ENCODE measurements around the gene UNC5A. TPM values are rescaled to one million over a fixed set of nuclear protein-coding genes. Genes with fewer than 3 reads are reported as not detected.

Gene UNC5A
- total and polyA plus RNA-seq, 2 of the 8 experiments (the other 6 are each of a cell fraction or from before 2014, with no cell fraction given), result 4.0 to 7.6 TPM

GRCh38 chr5:176803943-176804498 is 6.3 kb upstream of the UNC5A start:
- Histone ChIP-seq H3K27ac (ENCODE audit: low read depth, low read length) (no peak overlapping the region), H3K27me3 (replicated peaks in 1 of 4; ENCODE audit: control insufficient read depth in 3 of 4, extremely low read depth in 1 of 4, insufficient read depth in 3 of 4, low read length in 3 of 4) (peaks cover 0 to 16% (median 11%) of the 10 kb centered on the region in 4 experiments; a peak in 6 of 7 replicates), H3K4ac (replicated peaks; ENCODE audit: insufficient read length, low read depth, low read length) (peak overlapping the region; percentile 5), H3K9ac (replicated peaks in 1 of 4; ENCODE audit: extremely low read depth in 1 of 4, low read depth in 3 of 4, low read length in 3 of 4) (no peak overlapping the region), H3K4me2 (ENCODE audit: insufficient read depth in 1 of 2, low read depth in 2 of 2, low read length in 2 of 2) (no peak overlapping the region), H2BK5ac (ENCODE audit: low read depth, low read length) (no peak overlapping the region), H3K4me3 (ENCODE audit: extremely low read depth in 1 of 4, insufficient read depth in 2 of 4, low read depth in 3 of 4, low read length in 4 of 4) (no peak overlapping the region), H2AFZ (ENCODE audit: low read length) (no peak overlapping the region), H4K8ac (ENCODE audit: extremely low read depth, insufficient read depth, low read length) (no peak overlapping the region), H3K36me3 (ENCODE audit: control insufficient read depth in 2 of 4, insufficient read depth in 4 of 4, low read length in 3 of 4) (no peaks in the 10 kb centered on the region), H2AK5ac (ENCODE audit: low read depth, low read length) (no peak overlapping the region), H4K91ac (replicated peaks; ENCODE audit: insufficient read length, low read length) (no peak overlapping the region), H3K14ac (ENCODE audit: insufficient read length) (no peak overlapping the region), H3K9me3 (ENCODE audit: insufficient read depth in 2 of 2, low read depth in 1 of 2, low read length in 1 of 2) (no peaks in the 10 kb centered on the region), H2BK12ac (ENCODE audit: low read depth, low read length) (no peak overlapping the region), H3K4me1 (replicated peaks in 1 of 4; ENCODE audit: control insufficient read depth in 3 of 4, insufficient read depth in 4 of 4, low read length in 3 of 4) (peaks cover 0 to 2% (median 0%) of the 10 kb centered on the region in 4 experiments; a peak in 1 of 7 replicates), H4K5ac (ENCODE audit: insufficient read length, low read depth, low read length) (no peak overlapping the region), H3K23me2 (ENCODE audit: low read depth, low read length) (peaks cover 7% of the 10 kb centered on the region), H3K23ac (ENCODE audit: insufficient read length) (no peak overlapping the region), H3K79me2 (ENCODE audit: control insufficient read depth in 1 of 2, insufficient read depth in 2 of 2, low read length in 2 of 2) (no peaks in the 10 kb centered on the region), H2BK15ac (ENCODE audit: low read length) (no peak overlapping the region), H2BK120ac (replicated peaks; ENCODE audit: low read depth, low read length) (no peak overlapping the region), H3K56ac (replicated peaks; ENCODE audit: insufficient read length, low read depth, low read length) (no peak overlapping the region), H3K79me1 (ENCODE audit: low read depth, low read length) (peaks cover 3% of the 10 kb centered on the region; the same call in 1 of the 2 replicates), H3K18ac (ENCODE audit: extremely low read depth, low read length) (no peak overlapping the region), H4K20me1 (replicated peaks in 1 of 2; ENCODE audit: control insufficient read depth in 1 of 2, insufficient read depth in 2 of 2, low read length in 2 of 2) (peaks cover 0 to 12% of the 10 kb centered on the region in 2 experiments), H2BK20ac (ENCODE audit: low read length) (no peak overlapping the region)
- DNase-seq (ENCODE audit: low read depth in 1 of 2, low spot score in 2 of 2) (peak in 1 of 2 experiments; percentile 86), FAIRE-seq (no peak)
- 83% methylated on average over 8 of the region's 8 CpGs; no CpG with 5 or more reads in 1 of the 2 experiments for WGBS, 2 experiments (ENCODE audit: extremely low coverage in 1 of 2, insufficient coverage in 1 of 2, insufficient read length in 1 of 2, insufficient replicate concordance in 2 of 2, low coverage in 1 of 2, low lambda C conversion rate in 2 of 2, missing lambda C conversion rate in 1 of 2)
- ChIA-PET POLR2A (ENCODE audit: partially characterized antibody) (interaction anchor here (1.2 kb wide), 1 partner anchor 270 kb away, joined by 3 read pairs; no protein-coding TSS in a partner anchor), CTCF (ENCODE audit: partially characterized antibody) (interaction anchor here (1.3 to 3.7 kb wide), 10 partner anchors 9 to 146 kb away, joined by 3 to 16 read pairs (median 7); no protein-coding TSS in a partner anchor)
- TF ChIP-seq HDAC2 (IDR thresholded peaks at IDR 0.05; ENCODE audit: borderline replicate concordance in 1 of 2, low read depth in 2 of 2, low read length in 2 of 2) (0 out of 4 replicates have a peak, but pooled peaks of 1 of the 2 experiments have one; percentile 35), TAF7 (optimal IDR thresholded peaks at IDR 0.05; ENCODE audit: borderline replicate concordance, low read depth, low read length) (peak; percentile 25), RAD21 (IDR thresholded peaks at IDR 0.05 in 1 of 2, conservative IDR thresholded peaks at IDR 0.05 in 1 of 2; ENCODE audit: low read depth in 2 of 2, low read length in 2 of 2) (peak in 1 of 2 experiments; percentile 2; a peak in 1 of 4 replicates), SIN3A (conservative IDR thresholded peaks at IDR 0.05 in 1 of 2, IDR thresholded peaks at IDR 0.05 in 1 of 2; ENCODE audit: low read depth in 1 of 2, low read length in 2 of 2) (peak; percentile 87 to 92; a peak in 3 of 4 replicates), JUND (IDR thresholded peaks at IDR 0.05; ENCODE audit: low read length) (no peak), POLR2AphosphoS5 (IDR thresholded peaks at IDR 0.05; ENCODE audit: low read depth, low read length) (no peak)

Data from H1 (cell line).